ENCODE data around the gene ZBTB20. TPM values are rescaled to one million over a fixed set of nuclear protein-coding genes. Genes with fewer than 3 reads are reported as not detected.

The ZBTB20 gene
- total RNA-seq, 1 donor from 2014 or later = 19.1 TPM

DNA sequence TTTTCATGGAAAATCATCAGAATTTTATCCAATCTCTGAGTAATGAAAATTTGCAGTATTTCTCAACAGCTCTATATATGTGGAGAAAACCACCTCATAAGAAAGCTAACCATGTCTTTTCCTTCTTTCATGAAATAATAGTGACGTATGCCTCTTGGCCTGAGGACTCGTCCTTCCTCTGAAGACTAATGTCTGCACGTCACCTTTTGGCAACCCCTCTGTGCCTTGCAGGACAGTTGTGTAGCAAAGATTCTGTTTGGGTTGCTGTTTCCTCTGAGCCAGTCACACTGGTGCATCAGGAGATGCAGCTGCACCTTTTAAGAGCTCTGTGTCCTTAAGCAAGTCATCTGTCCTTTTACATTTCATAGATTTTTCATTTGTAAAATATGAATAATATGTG lies 684.3 kb downstream of the ZBTB20 start:
- Mint-ChIP-seq H3K9me3 (ENCODE audit: unreplicated experiment) (no peaks in the 10 kb centered on the region), H3K36me3 (ENCODE audit: unreplicated experiment) (no peaks in the 10 kb centered on the region), H3K4me3 (ENCODE audit: unreplicated experiment) (no peak overlapping the region), H3K27me3 (ENCODE audit: unreplicated experiment) (peaks cover 2% of the 10 kb centered on the region), H3K27ac (ENCODE audit: unreplicated experiment) (no peak overlapping the region), H3K4me1 (ENCODE audit: unreplicated experiment) (peaks cover 7% of the 10 kb centered on the region)
- TF ChIP-seq, protein P1, sequence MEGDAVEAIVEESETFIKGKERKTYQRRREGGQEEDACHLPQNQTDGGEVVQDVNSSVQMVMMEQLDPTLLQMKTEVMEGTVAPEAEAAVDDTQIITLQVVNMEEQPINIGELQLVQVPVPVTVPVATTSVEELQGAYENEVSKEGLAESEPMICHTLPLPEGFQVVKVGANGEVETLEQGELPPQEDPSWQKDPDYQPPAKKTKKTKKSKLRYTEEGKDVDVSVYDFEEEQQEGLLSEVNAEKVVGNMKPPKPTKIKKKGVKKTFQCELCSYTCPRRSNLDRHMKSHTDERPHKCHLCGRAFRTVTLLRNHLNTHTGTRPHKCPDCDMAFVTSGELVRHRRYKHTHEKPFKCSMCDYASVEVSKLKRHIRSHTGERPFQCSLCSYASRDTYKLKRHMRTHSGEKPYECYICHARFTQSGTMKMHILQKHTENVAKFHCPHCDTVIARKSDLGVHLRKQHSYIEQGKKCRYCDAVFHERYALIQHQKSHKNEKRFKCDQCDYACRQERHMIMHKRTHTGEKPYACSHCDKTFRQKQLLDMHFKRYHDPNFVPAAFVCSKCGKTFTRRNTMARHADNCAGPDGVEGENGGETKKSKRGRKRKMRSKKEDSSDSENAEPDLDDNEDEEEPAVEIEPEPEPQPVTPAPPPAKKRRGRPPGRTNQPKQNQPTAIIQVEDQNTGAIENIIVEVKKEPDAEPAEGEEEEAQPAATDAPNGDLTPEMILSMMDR (IDR thresholded peaks at IDR 0.05) = no peak
- no peak for DNase-seq (ENCODE audit: extremely low spot score, unreplicated experiment)

DNA sequence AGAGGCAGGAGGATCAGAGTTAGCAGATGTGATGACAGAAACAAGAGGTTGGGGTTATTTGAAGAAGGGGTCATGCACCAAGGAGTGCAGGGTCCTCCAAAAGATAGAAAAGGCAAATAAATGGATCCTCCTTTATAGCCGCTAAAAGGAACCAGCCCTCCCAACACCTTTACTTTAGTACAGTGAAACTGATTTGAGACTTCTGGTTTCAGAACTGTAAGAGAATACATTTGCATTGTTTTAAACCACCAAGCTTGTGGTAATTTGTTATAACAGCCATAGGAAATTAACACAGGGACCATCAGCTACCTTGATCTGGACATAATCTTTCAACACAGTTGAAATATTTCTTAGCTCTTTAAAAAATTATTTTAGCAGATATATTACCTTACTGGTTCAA lies 686.6 kb downstream of the ZBTB20 start:
- Mint-ChIP-seq H3K27me3 (ENCODE audit: unreplicated experiment) (peaks cover 2% of the 10 kb centered on the region), H3K4me1 (ENCODE audit: unreplicated experiment) (peaks cover 7% of the 10 kb centered on the region), H3K36me3 (ENCODE audit: unreplicated experiment) (no peaks in the 10 kb centered on the region), H3K27ac (ENCODE audit: unreplicated experiment) (no peak overlapping the region), H3K9me3 (ENCODE audit: unreplicated experiment) (no peaks in the 10 kb centered on the region), H3K4me3 (ENCODE audit: unreplicated experiment) (no peak overlapping the region)
- TF ChIP-seq, protein P1 (IDR thresholded peaks at IDR 0.05) = no peak
- no peak for DNase-seq (ENCODE audit: extremely low spot score, unreplicated experiment)

DNA sequence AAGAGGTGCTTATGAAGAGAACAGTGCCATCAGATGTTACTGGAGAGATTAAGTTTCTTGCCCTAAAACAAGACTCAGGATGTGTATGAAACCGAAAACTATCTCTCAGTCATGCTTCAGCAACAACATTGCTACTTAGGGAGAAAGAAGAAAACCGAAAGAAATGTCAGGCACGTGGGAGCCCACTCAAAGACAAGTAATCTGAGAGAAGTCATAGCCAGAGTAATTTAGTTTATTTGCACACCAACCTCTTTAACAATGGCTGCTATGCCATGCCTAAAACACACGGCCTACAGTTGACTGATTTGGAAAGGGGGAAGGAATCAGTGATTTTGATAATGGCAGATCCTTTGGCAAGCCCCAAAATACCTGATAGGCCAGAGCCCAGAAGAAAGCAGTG lies 690.3 kb downstream of the ZBTB20 start:
- H3K9me3 Mint-ChIP-seq (ENCODE audit: unreplicated experiment) = no peaks in the 10 kb centered on the region
- H3K4me1 Mint-ChIP-seq (ENCODE audit: unreplicated experiment) = peaks cover 5% of the 10 kb centered on the region
- H3K27ac Mint-ChIP-seq (ENCODE audit: unreplicated experiment) = no peak overlapping the region
- no peak overlapping the region for H3K4me3 Mint-ChIP-seq (ENCODE audit: unreplicated experiment)
- TF ChIP-seq, protein P1 (IDR thresholded peaks at IDR 0.05) = no peak
- DNase-seq (ENCODE audit: extremely low spot score, unreplicated experiment) = no peak
- peaks cover 11% of the 10 kb centered on the region for H3K27me3 Mint-ChIP-seq (ENCODE audit: unreplicated experiment)
- H3K36me3 Mint-ChIP-seq (ENCODE audit: unreplicated experiment) = no peaks in the 10 kb centered on the region

- Mint-ChIP-seq H3K4me1 (ENCODE audit: unreplicated experiment) (peaks cover 9% of the 10 kb centered on the region), H3K9me3 (ENCODE audit: unreplicated experiment) (no peaks in the 10 kb centered on the region), H3K4me3 (ENCODE audit: unreplicated experiment) (no peak overlapping the region), H3K27ac (ENCODE audit: unreplicated experiment) (no peak overlapping the region), H3K27me3 (ENCODE audit: unreplicated experiment) (peaks cover 23% of the 10 kb centered on the region), H3K36me3 (ENCODE audit: unreplicated experiment) (no peaks in the 10 kb centered on the region)
- DNase-seq (ENCODE audit: extremely low spot score, unreplicated experiment) = no peak
- TF ChIP-seq, protein P1 (IDR thresholded peaks at IDR 0.05) = no peak
Observed at GRCh38 chr3:114455432-114455831, 691.7 kb downstream of the ZBTB20 start.

DNA sequence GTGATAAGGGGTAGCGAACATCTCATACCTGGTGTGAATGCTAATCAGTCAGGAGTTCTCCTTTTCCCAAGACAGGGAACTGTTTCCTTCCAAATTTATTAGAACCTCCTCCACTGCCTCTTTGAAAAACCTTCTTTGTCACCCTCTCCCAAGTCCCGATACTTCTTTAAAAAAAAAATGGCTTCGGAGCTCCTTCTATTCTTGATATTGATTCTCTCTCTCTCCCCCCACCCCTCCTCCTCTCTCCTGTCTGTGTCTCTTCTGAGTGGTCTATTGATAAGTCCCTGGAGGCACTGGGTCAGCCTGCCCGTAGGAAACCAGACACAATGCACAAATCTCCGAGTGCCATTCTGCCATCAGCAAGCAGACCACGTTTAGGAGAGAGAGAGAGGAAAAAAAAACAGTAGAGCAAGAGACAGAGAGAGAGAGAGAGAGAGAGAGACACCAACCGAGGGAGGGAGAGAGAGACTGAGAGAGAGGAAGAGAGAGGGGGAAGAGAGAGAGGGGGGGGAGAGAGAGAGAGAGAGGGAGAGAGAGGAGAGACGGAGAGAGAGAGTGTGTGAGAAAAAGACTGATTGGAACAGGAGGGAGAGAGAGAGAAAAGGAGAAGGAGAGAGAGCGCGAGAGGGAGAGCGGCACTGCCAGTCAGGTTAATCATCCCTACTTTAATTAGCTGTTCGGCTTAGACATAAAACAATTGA lies 692.4 kb downstream of the ZBTB20 start:
- no peak for DNase-seq (ENCODE audit: extremely low spot score, unreplicated experiment)

More for the DNA sequence above, 692.4 kb downstream of the ZBTB20 start:
- H3K4me1 Mint-ChIP-seq (ENCODE audit: unreplicated experiment) = peaks cover 9% of the 10 kb centered on the region
- no peak overlapping the region for H3K27ac Mint-ChIP-seq (ENCODE audit: unreplicated experiment)
- H3K4me3 Mint-ChIP-seq (ENCODE audit: unreplicated experiment) = no peak overlapping the region
- TF ChIP-seq, protein P1 (IDR thresholded peaks at IDR 0.05) = no peak
- peaks cover 24% of the 10 kb centered on the region for H3K27me3 Mint-ChIP-seq (ENCODE audit: unreplicated experiment)
- H3K9me3 Mint-ChIP-seq (ENCODE audit: unreplicated experiment) = no peaks in the 10 kb centered on the region
- no peaks in the 10 kb centered on the region for H3K36me3 Mint-ChIP-seq (ENCODE audit: unreplicated experiment)
